ENCODE results near the gene CEACAM4. TPM values are rescaled to one million over a fixed set of nuclear protein-coding genes. Genes with fewer than 3 reads are reported as not detected.

The CEACAM4 gene
- total and polyA plus RNA-seq, 9 of the 15 experiments (the other 6 are each of a cell fraction or from before 2014, with no cell fraction given), result not detected

DNA sequence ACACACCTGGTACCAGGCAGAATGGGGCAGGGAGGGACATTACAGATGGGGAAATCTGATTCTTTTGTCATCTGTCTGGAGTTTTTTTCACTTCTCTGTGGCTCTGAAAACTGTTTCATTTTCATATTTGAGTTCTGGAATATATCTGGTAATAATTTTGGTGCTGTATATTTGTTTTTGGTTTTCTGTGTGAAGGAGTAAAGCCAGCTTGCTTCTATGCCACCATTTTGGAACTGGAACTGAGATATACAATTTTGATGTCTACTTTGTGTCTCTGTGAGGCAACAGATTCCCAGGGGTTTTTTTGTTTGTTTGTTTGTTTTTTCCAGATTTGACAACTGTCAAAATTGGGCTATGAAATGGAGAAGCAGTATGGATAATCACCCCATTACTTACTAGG lies 16.1 kb downstream of the CEACAM4 start:
- CTCF ChIA-PET (ENCODE audit: low intra/inter-chr PET ratio), result interaction anchor here (0.9 kb wide), 1 partner anchor 136 kb away, joined by 3 read pairs; no protein-coding TSS in a partner anchor

More for the DNA sequence above, 16.1 kb downstream of the CEACAM4 start:
- BruUV-seq (replicated peaks), result no TSS peak
- TF ChIP-seq FOXJ2 (tag; IDR thresholded peaks at IDR 0.05) (no peak), NR2C2 (CRISPR knock-in tag; IDR thresholded peaks at IDR 0.05) (no peak), NR2C2 (tag; IDR thresholded peaks at IDR 0.05) (no peak), ZNF436 (CRISPR knock-in tag; IDR thresholded peaks at IDR 0.05) (no peak), GABPA (tag; conservative IDR thresholded peaks at IDR 0.05; ENCODE audit: low read depth) (no peak), ZNF445 (CRISPR knock-in tag; IDR thresholded peaks at IDR 0.05; ENCODE audit: low read depth) (no peak), GATAD2B (IDR thresholded peaks at IDR 0.05; ENCODE audit: borderline replicate concordance) (no peak)
- TF ChIP-seq, protein P1, sequence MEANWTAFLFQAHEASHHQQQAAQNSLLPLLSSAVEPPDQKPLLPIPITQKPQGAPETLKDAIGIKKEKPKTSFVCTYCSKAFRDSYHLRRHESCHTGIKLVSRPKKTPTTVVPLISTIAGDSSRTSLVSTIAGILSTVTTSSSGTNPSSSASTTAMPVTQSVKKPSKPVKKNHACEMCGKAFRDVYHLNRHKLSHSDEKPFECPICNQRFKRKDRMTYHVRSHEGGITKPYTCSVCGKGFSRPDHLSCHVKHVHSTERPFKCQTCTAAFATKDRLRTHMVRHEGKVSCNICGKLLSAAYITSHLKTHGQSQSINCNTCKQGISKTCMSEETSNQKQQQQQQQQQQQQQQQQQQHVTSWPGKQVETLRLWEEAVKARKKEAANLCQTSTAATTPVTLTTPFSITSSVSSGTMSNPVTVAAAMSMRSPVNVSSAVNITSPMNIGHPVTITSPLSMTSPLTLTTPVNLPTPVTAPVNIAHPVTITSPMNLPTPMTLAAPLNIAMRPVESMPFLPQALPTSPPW (CRISPR knock-in tag; IDR thresholded peaks at IDR 0.05), result no peak
- TF ChIP-seq, protein P2, sequence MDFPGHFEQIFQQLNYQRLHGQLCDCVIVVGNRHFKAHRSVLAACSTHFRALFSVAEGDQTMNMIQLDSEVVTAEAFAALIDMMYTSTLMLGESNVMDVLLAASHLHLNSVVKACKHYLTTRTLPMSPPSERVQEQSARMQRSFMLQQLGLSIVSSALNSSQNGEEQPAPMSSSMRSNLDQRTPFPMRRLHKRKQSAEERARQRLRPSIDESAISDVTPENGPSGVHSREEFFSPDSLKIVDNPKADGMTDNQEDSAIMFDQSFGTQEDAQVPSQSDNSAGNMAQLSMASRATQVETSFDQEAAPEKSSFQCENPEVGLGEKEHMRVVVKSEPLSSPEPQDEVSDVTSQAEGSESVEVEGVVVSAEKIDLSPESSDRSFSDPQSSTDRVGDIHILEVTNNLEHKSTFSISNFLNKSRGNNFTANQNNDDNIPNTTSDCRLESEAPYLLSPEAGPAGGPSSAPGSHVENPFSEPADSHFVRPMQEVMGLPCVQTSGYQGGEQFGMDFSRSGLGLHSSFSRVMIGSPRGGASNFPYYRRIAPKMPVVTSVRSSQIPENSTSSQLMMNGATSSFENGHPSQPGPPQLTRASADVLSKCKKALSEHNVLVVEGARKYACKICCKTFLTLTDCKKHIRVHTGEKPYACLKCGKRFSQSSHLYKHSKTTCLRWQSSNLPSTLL (IDR thresholded peaks at IDR 0.05), result no peak
- Histone ChIP-seq H3K9me3 (replicated peaks; ENCODE audit: control insufficient read depth, insufficient read depth, low read depth, low read length) (no peaks in the 10 kb centered on the region), H3K27ac (ENCODE audit: extremely low read depth, low read depth, low read length) (no peak overlapping the region), H3K4me3 (no peak overlapping the region), H3K9ac (ENCODE audit: insufficient read depth in 1 of 2, low read depth in 2 of 2, low read length in 2 of 2) (no peak overlapping the region), H3K36me3 (ENCODE audit: control insufficient read depth, insufficient read depth, low read length) (no peaks in the 10 kb centered on the region), H3K79me2 (ENCODE audit: control insufficient read depth, insufficient read depth, low read length) (no peaks in the 10 kb centered on the region), H3K27me3 (ENCODE audit: control insufficient read depth in 2 of 2, insufficient read depth in 2 of 2, low read length in 2 of 2) (peaks cover 0 to 5% of the 10 kb centered on the region in 2 experiments; a peak in 2 of 5 replicates), H3K4me2 (ENCODE audit: insufficient read depth, low read length) (no peak overlapping the region), H3K9me1 (ENCODE audit: control insufficient read depth, insufficient read depth, low read length) (peaks cover 3% of the 10 kb centered on the region), H4K20me1 (replicated peaks; ENCODE audit: control insufficient read depth, insufficient read depth, low read length) (no peaks in the 10 kb centered on the region), H3K4me1 (replicated peaks in 1 of 2; ENCODE audit: control insufficient read depth in 2 of 2, insufficient read depth in 2 of 2, low read length in 2 of 2) (no peaks in the 10 kb centered on the region), H2AFZ (ENCODE audit: low read depth, low read length) (no peak overlapping the region)
- FAIRE-seq (no peak), DNase-seq (ENCODE audit: extremely low read depth in 1 of 4, low spot score in 3 of 4) (no peak), ATAC-seq (no peak)
- in situ Hi-C loops (cut with MboI) (no loop called here), intact Hi-C loops (cut with micrococcal nuclease) (no loop called here)
- POLR2A ChIA-PET, result no interaction called here
